OCI-LY7 (cell line): Measurements from ENCODE around the gene COBLL1.

Experiments
- EZH2phosphoT487 ChIP-seq: fragments of 200-600 bp; sonication (generic); IDR thresholded peaks from 2 replicates; pipeline ENCODE4 v1.6.1; 2018; ENCODE audit warnings: low read depth, borderline replicate concordance, mild to moderate bottlenecking, mixed run types, antibody characterized with exemption, low read length, moderate library complexity, mixed read lengths
- TF ChIP-seq, protein P1 (sequence below): fragments of 200-600 bp; sonication (generic); conservative IDR thresholded peaks from 2 replicates; pipeline ENCODE4 v1.5.1; 2014; ENCODE audit warnings: mild to moderate bottlenecking, antibody characterized with exemption, low read length, moderate library complexity, mixed read lengths

DNA sequence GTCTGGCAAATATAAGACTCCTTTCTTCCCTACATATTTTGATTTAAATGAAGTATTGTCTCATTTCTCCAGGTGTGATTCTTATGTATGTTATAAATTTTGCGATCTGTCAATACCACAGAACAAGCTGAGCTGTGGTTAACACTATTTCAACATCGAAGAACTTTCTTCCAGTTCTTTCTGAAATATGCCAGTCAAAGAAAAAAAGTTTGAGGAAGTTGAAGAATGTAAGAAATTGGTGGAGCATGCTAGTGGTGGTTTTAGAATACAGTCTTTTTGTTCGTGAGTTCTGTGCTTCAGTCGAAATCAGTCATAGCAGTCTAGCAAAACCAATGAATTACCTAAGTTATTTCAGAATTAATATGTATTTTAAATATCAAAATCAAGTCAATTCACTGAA lies 8.6 kb upstream of the COBLL1 start:
- TF ChIP-seq, protein P1, sequence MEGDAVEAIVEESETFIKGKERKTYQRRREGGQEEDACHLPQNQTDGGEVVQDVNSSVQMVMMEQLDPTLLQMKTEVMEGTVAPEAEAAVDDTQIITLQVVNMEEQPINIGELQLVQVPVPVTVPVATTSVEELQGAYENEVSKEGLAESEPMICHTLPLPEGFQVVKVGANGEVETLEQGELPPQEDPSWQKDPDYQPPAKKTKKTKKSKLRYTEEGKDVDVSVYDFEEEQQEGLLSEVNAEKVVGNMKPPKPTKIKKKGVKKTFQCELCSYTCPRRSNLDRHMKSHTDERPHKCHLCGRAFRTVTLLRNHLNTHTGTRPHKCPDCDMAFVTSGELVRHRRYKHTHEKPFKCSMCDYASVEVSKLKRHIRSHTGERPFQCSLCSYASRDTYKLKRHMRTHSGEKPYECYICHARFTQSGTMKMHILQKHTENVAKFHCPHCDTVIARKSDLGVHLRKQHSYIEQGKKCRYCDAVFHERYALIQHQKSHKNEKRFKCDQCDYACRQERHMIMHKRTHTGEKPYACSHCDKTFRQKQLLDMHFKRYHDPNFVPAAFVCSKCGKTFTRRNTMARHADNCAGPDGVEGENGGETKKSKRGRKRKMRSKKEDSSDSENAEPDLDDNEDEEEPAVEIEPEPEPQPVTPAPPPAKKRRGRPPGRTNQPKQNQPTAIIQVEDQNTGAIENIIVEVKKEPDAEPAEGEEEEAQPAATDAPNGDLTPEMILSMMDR = no peak
- no peak for TF ChIP-seq EZH2phosphoT487
